ENCODE measurements around the gene WFS1. TPM values are rescaled to one million over a fixed set of nuclear protein-coding genes. Genes with fewer than 3 reads are reported as not detected.

WFS1 gene, protein sequence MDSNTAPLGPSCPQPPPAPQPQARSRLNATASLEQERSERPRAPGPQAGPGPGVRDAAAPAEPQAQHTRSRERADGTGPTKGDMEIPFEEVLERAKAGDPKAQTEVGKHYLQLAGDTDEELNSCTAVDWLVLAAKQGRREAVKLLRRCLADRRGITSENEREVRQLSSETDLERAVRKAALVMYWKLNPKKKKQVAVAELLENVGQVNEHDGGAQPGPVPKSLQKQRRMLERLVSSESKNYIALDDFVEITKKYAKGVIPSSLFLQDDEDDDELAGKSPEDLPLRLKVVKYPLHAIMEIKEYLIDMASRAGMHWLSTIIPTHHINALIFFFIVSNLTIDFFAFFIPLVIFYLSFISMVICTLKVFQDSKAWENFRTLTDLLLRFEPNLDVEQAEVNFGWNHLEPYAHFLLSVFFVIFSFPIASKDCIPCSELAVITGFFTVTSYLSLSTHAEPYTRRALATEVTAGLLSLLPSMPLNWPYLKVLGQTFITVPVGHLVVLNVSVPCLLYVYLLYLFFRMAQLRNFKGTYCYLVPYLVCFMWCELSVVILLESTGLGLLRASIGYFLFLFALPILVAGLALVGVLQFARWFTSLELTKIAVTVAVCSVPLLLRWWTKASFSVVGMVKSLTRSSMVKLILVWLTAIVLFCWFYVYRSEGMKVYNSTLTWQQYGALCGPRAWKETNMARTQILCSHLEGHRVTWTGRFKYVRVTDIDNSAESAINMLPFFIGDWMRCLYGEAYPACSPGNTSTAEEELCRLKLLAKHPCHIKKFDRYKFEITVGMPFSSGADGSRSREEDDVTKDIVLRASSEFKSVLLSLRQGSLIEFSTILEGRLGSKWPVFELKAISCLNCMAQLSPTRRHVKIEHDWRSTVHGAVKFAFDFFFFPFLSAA
- 97.2 TPM for total RNA-seq
- long read RNA-seq, transcript WFS1-201 (8 exons, 3,640 nt) = major isoform, 93 of 287 reads
- long read RNA-seq, transcript WFS1-206 (2 exons, 570 nt) = minor isoform, 10 of 287 reads
- long read RNA-seq, transcript WFS1-202 (8 exons, 3,255 nt) = minor isoform, 17 of 287 reads
- long read RNA-seq, partial matches to known transcripts = 160 of 287 reads
- long read RNA-seq, other reads (novel, unspliced or antisense) = 4 of 287 reads

DNA sequence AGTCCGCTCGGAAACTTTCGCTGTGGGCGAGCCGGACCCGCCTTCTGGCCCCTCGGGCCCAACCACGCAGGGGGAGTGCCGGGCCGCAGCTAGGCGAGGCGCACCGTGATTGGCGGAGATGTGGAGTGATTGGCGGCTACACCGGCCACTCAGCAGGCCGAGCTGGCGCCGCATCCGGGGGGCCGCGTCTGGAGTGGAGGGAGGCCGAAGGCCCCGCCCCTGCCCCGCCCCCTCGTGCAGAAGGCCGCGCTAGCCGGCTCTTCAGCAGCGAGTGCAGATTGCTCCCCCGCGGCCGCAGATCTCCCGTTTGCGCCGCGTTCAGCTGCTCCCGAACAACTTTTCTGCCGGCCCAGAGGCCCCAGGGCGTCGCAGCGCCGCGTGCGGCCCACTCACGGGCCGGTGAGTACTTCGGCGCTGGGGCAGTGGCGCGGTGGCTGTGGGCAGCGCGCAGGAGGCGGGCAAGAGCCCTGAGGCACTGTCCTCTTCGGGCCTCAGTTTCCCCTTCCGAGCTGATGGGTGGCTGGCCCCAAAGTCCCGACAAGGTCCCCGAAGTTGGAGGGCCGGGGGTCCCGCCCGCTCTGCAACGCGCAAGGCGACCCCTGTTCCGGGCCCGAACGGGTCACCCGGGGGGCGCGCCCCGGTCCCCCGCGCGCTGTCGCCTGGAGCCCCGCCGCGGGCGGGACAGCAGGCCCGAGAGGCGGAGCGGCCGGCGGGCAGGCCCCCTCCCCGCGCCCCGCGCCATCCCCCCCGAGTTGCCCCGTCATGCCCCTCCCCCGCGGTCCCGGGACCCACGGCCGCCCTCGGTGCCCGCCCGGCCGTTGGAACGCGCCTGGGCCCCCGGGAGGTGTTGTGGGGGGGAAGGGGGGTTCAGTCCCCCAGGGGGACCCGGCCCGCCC lies at the start of gene WFS1:
Gene WFS1 (plus strand): TSS at position 235 of the 896 bp plus-strand sequence. CDS start 7,606 bp downstream, outside the sequence.
- DNase-seq (ENCODE audit: low spot score) = peak; percentile 99

DNA sequence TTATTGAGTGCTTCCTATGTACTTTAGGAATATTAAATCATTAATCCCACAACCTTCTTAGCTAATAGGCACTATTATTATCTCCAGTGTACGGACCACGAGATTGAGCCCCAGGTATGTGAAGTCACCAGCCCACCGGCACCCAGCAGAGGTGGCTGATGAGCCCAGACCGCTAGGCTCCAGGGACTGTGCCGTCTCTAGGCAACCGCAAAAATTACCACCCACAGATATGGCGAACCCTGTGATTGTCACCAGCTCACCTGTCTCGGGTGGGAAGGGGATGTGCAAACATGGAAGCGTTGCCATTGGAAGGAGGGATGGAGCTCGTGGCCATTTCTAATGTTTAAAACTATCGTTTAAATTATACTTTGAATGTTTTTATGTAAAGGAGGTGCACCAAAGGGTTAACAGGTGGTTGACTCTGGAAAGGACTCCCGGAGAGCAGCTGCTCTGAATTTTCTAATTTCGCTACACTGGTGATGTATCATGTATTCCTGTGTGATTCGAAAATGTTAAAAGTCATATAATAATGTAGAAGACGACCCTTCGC lies 48.3 kb upstream of the WFS1 start:
- DNase-seq (ENCODE audit: low spot score) = no peak

DNA sequence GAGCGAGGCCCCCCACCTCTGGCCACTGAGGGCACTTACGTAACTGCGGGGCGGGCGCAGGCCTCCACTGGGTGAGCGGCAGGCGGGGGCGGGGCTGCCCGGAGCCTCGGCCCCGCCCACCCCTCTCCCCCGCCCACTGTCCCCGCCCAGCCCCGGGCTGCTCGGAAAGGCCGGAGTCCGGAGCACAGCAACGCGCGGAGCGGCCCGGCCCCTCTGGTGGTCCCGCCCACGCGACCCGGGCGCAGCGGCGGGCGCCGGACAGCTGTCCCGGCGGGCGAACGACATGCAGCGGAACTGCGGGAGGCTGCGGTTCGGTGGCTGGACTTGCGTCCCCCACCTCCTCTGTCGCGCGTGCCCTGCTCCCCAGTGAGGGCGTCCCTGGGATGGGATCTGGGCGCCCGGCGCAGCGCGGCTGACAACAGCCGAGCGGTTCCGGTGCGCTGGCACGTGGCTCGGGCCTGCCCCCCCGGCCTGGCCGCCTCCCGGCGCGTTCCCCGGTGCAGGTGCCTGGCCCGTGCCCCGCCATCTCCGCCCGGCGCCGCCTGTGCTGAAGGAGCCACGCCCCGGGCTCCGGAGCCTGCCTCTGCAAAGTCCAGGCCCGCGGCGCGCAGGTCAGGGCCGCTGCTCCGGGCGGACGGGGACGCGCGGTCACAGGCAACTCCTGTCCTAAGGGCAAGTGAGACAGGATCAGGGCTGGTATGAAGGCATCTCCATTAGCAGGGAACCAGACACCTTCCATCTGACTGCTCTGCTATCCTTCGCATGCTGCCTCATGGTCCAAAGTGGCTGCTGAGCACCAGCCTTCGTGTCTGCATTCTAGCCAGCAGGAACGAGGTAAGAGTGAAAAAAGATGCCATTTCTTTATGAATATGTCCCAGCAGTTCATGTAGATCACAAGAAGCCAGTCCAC lies 47.5 kb upstream of the WFS1 start:
- no peak for DNase-seq (ENCODE audit: low spot score)

DNA sequence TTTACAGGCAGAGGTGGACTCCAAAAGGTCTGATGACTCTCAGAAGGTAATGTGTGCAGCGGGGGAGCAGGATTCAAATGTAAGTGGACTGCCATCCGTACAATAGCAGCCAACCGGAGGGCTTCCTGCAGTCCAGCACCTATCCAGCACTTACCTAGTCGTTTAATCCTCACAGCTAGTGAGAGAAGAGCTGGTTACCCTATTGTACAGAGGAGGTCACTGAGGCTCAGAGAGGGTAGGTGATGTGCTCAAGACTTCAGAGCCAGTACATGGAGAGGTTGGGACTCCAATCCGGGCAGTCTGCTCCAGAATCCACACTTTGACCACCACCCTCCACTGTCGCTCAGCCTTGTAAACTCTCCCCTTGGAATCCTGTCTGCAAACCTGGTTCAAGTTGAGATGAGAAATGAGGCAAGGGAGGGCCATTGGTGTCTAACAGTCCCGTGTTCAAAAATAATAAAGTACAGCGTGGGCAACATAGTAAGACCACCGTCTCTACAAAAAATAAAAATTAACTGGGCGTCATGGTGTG lies 46.8 kb upstream of the WFS1 start:
- DNase-seq (ENCODE audit: low spot score) = no peak

DNA sequence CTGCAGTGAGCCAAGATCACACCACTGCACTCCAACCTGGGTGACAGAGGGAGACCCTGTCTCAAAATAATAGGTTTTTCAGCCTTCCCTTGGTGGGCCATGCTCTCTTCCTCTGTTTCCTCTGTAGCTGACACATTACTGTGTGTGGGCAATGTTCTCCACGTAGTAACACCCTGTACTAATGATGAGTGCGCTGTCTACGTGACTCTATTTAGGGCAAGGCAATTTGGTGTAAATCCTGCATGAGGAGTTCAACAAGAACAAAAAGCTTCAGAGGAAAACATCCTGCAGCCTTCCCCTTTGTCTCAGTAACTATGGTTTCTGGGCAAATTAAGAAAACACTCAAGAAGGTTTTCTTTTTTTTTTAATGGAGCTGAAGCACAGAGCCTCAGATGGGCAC lies 44.9 kb upstream of the WFS1 start:
- no peak for DNase-seq (ENCODE audit: low spot score)

DNA sequence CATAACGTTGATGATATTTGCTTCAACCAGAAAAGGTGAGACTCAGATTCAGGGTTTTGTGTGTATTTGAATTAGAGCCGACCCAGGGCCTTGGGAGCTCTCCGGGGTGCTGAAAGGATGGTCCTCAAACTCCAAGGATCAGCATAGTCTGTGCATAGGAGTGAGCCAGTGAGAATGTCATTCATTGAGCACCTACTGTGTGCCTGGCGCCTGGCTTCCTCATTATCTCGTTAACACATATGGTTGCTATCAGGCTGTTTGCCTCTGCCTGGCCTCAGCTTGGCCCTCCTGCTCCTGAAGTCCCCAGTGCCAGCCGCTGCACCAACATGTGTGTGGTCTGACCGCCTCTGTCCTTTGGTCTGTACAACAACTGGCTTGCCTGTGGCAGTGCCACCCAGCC lies 44.2 kb upstream of the WFS1 start:
- no peak for DNase-seq (ENCODE audit: low spot score)

DNA sequence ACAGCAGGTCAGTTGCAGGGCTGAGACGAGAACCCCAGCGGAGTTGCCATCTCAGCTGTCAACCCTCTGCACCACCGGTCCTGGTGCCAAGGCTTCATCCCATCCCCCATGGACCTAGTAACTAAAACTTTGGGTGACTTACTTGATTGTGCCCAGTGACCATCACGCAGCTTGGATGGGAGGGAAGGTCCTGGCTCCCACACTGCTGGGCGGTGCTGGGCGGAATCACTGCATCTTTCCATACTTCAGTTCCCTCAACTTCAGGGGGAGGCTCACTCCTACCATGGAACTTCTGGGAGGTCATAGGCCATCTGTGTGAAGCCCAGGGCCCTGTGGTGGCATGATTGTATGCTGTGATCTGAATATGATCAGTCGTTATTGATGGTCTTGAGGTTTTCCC lies 43.1 kb upstream of the WFS1 start:
- no peak for DNase-seq (ENCODE audit: low spot score)

DNA sequence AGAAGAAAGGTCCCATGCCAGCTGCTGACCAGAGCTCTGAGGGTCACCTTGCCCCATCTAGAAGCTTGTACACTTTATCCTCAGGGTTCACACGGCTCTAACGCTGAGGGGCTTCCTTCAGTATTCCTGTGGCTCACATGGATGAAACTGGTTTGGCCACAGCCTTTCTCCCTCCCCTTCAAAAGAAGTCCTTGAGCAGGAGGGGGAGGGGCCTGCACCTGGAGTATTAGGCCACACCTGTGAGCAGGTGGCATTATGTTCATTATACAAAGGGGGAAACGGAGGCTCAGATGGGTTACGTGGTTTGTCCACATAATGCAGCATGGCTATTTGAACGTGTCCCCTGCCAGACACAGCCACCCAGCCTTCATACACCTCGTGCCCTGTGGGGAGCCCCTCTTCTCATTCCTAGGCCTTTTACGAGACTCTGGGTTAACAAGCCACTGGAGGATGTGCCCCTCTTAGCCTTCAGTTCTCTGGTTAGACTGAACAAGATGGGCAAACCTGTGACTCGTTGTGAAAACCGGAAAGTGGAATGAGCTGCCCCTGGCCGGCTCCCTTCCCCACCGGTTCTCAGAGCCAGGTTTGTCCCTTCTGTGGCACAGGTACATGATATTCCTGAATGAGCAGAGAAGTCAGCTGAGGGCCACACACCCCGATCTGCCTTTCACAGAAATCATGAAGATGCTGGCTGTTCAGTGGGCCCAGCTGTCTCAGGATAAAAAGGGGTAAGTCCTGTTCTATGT lies 42.1 kb upstream of the WFS1 start:
- DNase-seq (ENCODE audit: low spot score) = no peak

DNA sequence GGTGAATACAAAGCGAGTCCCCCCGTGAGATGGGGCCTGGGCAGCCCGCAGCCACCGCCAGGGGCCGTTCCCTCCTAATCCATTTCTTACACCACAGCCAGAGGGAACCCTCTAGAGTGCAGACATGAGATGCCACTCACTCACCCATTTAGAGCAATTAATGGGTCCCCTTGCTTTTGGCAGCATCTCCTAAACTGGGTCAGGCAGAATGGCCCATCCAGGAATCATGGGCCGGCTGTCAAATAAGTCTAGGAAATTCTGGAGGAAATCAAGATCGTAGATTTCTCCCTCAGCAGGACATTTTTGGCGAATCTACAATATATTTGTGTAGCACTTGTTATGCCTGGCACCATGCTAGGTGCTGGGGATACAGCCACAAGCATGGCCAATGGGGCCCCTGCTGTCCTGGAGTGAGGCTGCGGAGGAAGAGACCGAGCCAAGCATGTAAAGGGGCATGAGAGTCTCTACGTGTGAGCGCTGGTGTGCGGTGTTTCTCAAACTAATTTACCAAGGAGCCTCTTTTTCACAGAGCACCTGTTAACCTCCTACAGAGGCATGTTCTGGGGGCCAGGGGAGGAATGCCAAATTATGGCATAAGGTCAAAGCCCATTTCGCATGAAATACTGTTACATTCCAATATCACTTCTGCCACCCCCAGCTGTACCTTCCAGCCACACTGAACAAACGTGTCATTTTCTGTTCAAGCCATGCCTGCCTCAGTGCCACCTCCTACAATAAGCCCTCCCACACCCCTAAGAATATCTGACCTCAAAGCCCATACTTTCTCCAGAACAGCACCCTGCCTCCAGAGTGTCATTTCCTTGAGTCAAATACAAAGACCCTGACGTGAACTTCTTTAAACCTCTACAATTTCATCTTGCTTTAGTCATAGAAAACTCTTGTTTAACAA lies 41.2 kb upstream of the WFS1 start:
- DNase-seq (ENCODE audit: low spot score) = no peak

DNA sequence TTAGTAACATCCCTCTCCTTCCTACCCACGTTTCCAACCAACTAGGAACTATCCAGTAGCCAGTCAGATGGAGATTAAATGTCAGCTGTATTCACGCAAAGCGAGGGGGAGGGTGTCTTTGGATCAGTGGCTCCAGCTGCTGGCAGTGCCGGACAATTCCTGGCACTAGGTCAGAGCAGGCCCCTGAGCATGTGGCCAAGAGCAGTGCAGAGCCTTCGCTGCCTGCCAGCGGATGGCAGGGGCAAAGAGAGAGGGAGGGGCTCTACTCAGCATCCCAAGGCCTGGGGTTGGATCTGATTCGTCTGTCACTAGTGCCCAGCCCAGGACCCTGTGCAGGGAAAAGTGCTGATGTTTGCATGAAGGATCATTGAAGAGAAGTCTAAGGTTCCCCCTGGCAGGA lies 40.6 kb upstream of the WFS1 start:
- no peak for DNase-seq (ENCODE audit: low spot score)

DNA sequence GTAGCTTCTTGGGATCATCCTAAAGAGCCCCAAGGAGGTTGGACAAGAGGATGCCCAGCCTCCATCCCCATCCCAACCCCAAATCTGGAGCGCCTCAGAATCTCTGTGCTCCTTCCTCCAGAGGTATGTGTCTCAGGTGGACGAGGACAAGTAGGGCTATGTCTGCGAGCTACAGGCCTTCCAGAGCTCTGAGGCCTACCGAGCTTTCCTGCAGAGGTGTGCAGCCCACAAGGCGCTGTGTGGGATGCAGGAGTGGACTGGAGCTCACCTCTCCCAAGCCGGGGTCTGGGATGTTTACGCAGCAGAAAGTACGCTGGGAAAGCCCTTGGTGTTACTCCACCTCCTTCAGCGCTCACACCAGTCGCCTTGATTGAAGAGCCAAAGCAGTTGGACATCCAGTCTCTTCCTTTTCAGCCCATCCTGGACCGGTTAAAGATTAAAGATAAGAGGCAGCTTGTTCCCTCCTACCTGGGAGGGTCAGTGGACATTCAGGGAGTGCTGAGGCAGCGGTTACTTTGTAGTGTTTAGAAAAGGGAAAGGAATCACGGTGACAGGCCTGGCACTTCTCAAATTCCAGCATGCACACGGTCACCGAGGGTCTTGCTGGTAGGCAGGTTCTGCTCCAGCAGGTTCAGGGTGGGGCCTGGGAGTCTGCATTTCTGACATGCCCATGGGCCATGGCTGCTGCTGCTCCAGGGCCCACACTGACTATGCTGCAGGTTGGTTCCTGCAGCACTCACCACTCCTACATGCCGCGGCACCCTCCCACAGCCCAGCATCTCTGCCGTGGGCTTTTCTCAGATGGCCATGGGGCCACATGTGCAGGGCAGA lies 39.8 kb upstream of the WFS1 start:
- no peak for DNase-seq (ENCODE audit: low spot score)

DNA sequence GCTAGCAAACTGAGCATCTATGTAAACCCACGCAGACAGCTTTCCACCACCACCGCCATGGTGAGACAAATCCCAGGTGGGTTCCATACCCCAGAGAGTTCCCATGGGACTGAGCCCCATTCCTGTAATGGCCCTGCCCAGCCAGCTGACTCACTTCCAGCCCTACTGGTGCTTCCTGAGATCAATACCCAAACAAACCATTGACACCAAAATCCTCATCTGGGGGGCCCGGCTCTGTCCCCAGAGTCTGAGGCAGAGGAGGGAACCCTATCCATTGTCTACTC lies 39.2 kb upstream of the WFS1 start:
- DNase-seq (ENCODE audit: low spot score) = no peak

DNA sequence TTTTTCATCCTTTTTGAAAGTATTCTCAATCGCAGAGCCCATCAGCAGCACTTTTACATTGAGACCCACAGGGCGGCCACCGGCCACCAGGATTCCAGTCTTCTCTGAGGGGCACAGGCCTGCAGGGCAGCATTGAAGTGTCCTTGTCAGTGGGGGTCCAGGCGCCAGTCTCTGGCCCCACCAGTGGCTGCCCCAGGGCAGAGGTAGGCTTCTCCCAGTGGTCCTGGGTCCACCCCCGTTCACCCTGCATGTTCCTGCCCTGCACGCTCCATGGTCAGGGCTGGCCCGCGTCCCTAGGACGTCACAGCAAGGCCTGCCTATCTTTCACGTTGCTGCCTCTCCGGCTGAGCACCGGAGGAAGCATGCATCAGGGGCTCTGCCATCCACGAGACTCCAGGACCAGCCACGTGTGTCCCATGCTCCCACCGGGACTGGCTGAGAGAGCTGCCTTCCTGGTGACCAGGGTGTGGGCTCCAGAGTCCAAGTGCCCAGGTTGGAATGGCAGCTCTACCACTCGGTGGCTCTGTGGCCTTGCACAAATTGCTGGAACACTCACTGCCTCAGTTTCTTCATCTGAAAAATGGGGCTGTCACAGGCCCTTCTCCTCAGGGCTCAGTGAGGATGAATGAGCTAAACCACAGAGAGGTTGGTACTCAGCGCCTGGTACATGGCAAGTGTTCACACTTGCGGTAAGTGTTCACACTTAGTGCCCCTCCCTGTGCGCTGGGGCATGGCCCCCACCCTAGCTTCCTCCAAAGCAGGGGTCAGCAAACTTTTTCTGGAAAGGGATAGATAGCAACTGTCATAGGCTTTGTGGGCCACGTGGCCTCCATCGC lies 38.6 kb upstream of the WFS1 start:
- DNase-seq (ENCODE audit: low spot score) = no peak

DNA sequence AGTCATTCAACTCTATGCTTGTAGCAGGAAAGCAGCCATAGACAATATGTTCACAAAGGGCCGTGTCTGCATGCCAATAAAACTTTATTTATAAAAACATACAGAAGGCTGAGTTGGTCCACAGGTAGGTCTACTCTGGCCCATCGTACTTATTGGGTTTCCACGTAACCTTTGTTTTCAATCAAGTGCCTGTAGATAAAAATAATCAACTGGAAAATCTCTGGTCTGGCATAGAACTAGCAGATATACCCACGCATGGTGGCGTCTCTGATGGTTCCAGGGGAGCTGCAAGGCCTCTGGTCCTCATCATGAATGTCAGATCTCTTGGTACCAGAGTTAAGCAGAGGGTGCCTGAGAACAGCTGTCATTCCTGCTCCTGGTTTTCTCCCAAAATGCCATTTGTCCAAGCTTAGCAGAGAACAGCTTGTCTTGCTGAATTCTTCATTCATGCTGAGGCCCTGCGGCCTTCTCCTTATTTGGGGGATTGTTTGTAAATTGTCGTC lies 37.9 kb upstream of the WFS1 start:
- DNase-seq (ENCODE audit: low spot score) = no peak
